Measurements from ENCODE around the gene BCL2.

Gene BCL2

GRCh38 chr18:63102941-63103744, 216.4 kb downstream of the BCL2 start:
- no peak for DNase-seq

GRCh38 chr18:63100630-63101055, 218.9 kb downstream of the BCL2 start:
- no peak for DNase-seq

GRCh38 chr18:63099848-63100629, 219.5 kb downstream of the BCL2 start:
- DNase-seq: no peak

- DNase-seq: no peak
Observed at GRCh38 chr18:63099091-63099840, 220.3 kb downstream of the BCL2 start.

- DNase-seq: no peak
Observed at GRCh38 chr18:63098018-63098981, 221.3 kb downstream of the BCL2 start.

GRCh38 chr18:63097178-63097577, 222.4 kb downstream of the BCL2 start:
- DNase-seq: no peak

- no peak for DNase-seq
Observed at GRCh38 chr18:63096327-63096874, 223.2 kb downstream of the BCL2 start.

GRCh38 chr18:63095768-63096167, 223.8 kb downstream of the BCL2 start:
- DNase-seq: no peak

- no peak for DNase-seq
Observed at GRCh38 chr18:63091671-63092364, 227.8 kb downstream of the BCL2 start.

- DNase-seq: no peak
Observed at GRCh38 chr18:63090334-63090733, 229.2 kb downstream of the BCL2 start.

GRCh38 chr18:63089041-63089440, 230.5 kb downstream of the BCL2 start:
- DNase-seq: no peak

GRCh38 chr18:63088262-63088661, 231.3 kb downstream of the BCL2 start:
- DNase-seq: no peak

GRCh38 chr18:63087421-63088230, 231.9 kb downstream of the BCL2 start:
- no peak for DNase-seq

- DNase-seq: no peak
Observed at GRCh38 chr18:63085611-63086010, 234.0 kb downstream of the BCL2 start.

- DNase-seq: no peak
Observed at GRCh38 chr18:63084219-63084618, 235.3 kb downstream of the BCL2 start.

GRCh38 chr18:63083555-63083954, 236.0 kb downstream of the BCL2 start:
- DNase-seq: no peak

GRCh38 chr18:63083020-63083531, 236.5 kb downstream of the BCL2 start:
- no peak for DNase-seq

GRCh38 chr18:63082366-63083019, 237.1 kb downstream of the BCL2 start:
- DNase-seq: no peak

- DNase-seq: no peak
Observed at GRCh38 chr18:63079114-63079513, 240.5 kb downstream of the BCL2 start.

GRCh38 chr18:63078471-63078870, 241.1 kb downstream of the BCL2 start:
- DNase-seq: no peak
